Cardiac fibroblast (primary cell): ENCODE data around the gene RBM20.

Experiments
- DNase-seq, 2 donors: peaks; one replicate each; pipeline versions ENCODE4 v3.0.0 to v3.0.0-alpha.2; 2010; ENCODE audit warnings: low read depth in 2 of 2
- H3K4me3 ChIP-seq, 2 donors: replicated peaks in 1 of 2; 1 replicate in 1 of 2; 2 replicates in 1 of 2; pipeline ENCODE4 v1.5.1; 2011; ENCODE audit warnings: low read depth in 2 of 2, low read length in 2 of 2, mild to moderate bottlenecking in 2 of 2, moderate library complexity in 1 of 2
- TF ChIP-seq, protein P1 (sequence below): IDR thresholded peaks from one replicate; pipeline ENCODE4 v1.5.1; 2011; ENCODE audit warnings: low read depth, mild to moderate bottlenecking, low read length, inconsistent platforms

The RBM20 gene

DNA sequence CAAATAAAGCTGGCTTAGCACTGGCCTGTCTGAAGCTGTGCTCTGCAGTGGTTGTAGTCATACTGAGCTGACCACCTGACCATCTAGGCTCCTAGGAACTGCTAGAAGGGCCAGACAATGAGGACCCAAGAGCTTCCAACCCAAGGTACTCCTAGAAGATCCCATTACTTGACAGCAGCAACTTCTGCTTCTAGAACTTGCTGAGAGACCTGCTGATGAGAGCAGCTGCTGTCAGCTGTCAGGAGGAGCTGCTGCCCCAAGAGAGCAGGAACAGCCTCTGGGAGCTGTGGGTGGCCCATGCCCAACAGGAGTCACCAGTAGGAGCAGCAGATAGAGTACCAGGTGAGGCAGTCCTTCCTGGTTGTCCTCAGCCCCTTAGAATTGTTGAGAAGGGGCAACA, 70.2 kb downstream of the RBM20 start:
- TF ChIP-seq, protein P1, sequence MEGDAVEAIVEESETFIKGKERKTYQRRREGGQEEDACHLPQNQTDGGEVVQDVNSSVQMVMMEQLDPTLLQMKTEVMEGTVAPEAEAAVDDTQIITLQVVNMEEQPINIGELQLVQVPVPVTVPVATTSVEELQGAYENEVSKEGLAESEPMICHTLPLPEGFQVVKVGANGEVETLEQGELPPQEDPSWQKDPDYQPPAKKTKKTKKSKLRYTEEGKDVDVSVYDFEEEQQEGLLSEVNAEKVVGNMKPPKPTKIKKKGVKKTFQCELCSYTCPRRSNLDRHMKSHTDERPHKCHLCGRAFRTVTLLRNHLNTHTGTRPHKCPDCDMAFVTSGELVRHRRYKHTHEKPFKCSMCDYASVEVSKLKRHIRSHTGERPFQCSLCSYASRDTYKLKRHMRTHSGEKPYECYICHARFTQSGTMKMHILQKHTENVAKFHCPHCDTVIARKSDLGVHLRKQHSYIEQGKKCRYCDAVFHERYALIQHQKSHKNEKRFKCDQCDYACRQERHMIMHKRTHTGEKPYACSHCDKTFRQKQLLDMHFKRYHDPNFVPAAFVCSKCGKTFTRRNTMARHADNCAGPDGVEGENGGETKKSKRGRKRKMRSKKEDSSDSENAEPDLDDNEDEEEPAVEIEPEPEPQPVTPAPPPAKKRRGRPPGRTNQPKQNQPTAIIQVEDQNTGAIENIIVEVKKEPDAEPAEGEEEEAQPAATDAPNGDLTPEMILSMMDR = no peak
- no peak for DNase-seq
- no peak overlapping the region for H3K4me3 ChIP-seq

DNA sequence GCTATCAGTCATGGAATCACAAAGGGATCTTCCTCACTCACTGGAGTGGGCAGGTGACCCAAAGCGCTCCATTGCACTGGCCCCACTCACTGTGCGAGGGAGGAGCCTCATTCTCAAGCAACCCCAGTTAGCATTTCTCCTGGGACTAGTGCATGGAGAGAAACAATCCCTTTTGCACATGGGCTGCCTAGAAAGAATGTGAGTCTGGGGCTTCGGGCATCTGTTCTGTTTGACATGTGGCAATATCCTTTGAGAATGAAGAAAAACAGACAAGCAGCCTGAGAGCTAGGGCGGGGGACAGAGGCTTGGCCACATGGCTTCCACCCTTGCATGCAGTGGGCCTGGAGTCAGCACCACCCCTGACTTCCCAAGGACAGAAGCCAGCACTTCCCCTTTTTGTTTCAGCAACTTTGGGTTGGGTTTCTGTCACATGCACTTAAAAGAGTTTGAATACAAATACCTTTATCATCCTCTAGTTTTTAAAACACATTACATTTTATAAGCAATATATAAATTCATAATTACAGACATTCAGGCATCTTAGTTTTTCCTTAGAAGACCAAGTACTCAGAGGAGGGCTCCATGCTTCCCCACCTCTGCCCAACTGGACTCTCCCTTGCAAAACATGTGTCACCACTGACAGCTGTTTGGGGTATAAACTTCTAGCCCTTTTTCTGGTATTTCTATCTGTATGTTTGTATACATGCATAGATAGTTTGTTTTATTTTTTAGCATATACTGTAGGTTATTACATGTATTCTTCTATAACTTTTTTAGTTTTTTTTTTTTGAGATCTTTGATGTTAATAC, 73.8 kb downstream of the RBM20 start:
- no peak overlapping the region for H3K4me3 ChIP-seq
- TF ChIP-seq, protein P1 = no peak
- DNase-seq = no peak

DNA sequence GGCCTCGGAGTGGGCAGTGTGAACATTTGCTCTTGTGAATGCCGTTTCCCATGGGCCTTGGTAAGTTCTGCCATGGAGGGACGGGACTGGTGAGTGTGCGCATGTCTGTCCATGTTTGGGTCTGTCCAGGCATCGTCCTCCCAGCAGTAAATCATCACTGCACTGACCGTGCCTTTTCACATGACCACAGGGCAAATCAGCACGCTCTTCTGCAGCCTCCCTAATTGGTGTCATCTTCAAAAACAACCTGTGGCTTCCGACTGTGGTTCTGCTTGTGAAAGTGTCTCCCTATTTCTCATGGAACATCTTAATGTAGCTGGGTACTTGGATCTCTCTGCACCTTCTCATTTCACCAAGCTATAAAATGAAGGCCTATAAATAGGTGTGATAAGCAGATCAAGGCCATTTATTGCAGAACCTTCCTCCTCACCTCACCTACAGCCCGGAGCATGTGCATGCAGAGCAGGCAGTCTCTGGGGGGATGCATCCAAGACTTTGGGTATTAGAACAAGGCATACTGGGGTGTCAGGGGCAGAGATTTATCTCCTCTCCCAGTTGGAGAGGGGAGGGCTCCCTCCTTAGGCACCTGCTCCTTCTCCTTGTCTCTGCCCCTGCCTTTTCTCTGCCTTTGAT, 77.4 kb downstream of the RBM20 start:
- TF ChIP-seq, protein P1 = no peak
- H3K4me3 ChIP-seq = no peak overlapping the region
- DNase-seq = no peak

DNA sequence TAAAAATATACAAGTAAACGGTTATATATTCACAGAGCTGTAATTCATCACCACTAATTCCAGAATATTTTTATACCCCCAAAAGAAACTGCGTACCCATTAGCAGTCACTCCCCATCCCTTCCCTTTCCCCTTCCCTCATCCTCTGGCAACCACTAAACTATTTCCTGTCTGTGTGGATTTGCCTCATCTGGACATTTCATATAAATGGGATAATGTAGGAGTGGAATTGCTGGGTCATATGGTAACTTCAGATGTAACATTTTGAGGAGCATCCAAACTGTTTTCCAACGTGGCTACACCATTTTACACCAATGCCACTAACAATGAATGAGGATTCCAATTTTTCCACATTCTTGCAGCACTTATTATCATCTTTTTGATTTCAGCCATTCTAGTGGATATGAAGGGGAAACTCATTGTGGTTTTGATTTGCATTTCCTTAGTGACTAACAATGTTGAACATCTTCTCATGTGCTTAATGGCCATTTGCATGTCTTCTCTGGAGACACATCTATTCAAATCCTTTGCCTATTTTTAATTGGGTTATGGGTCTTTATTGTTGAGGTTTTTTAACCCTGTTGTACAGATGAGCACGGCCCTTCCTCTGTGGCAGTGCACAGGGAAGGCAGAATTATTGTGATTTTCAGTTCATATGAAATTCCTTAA, 79.2 kb downstream of the RBM20 start:
- H3K4me3 ChIP-seq = no peak overlapping the region
- TF ChIP-seq, protein P1 = no peak
- no peak for DNase-seq

DNA sequence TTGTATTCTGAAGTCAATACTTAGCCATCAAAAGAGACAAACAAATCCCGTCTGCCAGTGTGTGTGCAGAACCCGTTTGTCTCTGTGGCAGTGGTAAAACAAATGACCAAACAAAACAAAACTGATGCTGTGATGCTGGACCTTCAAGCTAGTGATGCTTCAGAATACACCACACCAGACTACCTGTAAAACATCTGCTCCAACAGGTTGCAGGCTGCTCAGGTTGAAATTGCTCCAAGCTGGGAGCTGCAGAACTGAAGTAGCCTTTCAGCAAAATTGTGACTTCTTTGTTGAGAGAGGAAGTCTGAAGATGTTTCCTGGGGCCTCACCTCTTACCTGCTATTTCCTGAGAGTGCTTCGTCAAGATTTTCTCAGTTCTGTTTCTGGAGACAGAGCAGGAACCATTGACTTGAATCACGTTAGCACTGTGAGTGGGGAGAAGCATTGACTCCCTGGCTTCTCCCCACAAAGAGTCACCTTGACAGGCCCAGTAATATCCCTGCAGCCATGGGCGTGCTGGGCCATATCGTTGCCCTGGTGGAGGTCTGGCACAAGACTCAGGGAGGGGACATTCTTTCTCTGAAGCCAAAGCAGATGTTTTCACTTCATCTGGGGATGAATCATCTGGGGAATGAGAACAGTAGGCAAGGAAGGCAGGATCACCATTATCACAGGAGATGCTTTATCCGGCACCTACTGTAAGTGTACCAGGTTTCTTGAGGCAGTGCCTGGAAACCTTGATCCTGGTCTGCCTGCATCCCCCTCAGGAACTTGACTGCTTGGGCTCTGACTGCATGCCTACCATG, 80.2 kb downstream of the RBM20 start:
- H3K4me3 ChIP-seq = no peak overlapping the region
- DNase-seq = no peak
- TF ChIP-seq, protein P1 = no peak

DNA sequence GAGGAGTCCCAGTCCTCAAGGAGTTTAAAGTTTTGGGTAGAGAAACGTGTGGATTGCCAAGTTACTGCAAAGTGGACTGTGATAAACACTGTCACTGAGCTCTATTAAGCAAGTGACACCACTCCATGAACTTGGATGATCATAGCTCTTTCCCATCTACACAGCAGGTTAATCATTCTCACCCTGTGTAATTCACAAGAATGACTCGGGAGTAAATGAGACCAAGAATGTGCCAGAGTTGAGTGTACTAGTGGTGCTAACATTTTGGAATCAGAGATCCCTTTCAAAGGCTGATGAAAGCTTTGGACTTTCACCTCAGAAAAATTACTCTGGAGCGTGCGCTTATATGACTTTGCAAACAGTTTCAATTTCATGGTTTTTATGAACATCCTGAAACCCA, 80.8 kb downstream of the RBM20 start:
- TF ChIP-seq, protein P1 = no peak
- no peak overlapping the region for H3K4me3 ChIP-seq
- no peak for DNase-seq
